Cardiac septum (tissue), 1 donor: ENCODE data around the gene IRGC. TPM values are rescaled to one million over a fixed set of nuclear protein-coding genes. Genes with fewer than 3 reads are reported as not detected.

ENCODE experiments used
- DNase-seq: peaks from one replicate; pipeline ENCODE4 v3.0.0-alpha.2; 2020; ENCODE audit warnings: low spot score
- intact Hi-C: fragments of 100-400 bp; cut with DNase I; formaldehyde crosslinking; loops from one replicate; pipeline ENCODE4 v1.14.0; 2022
- total RNA-seq: library from RNA; stranded (reverse); fragmentation: NEBNext Ultra II Directional; extraction: Animal tissue kit (Norgen Biotek cat#: 25700); gene quantifications from one replicate; pipeline ENCODE4 v1.2.1, GENCODE V29; 2021
- donor health status: DM: no; HTN: no; CAD: no.

Gene IRGC
- total RNA-seq, 1 donor from 2014 or later = not detected

GRCh38 chr19:43769256-43769655, 53.4 kb downstream of the IRGC start:
- no peak for DNase-seq
- intact Hi-C loops = no loop called here

Other genes with a start within 250 kb of the IRGC start
- 7.3 TPM for gene PHLDB3, start 211.3 kb upstream of the IRGC start, total RNA-seq
- gene ETHE1, start 188.9 kb upstream of the IRGC start, total RNA-seq = 12.2 TPM
- gene ZNF575, start 182.9 kb upstream of the IRGC start, total RNA-seq = 1.7 TPM
- 17.9 TPM for gene XRCC1, start 140.5 kb upstream of the IRGC start, total RNA-seq
- 1.7 TPM for gene PINLYP, start 140.3 kb upstream of the IRGC start, total RNA-seq
- 30.2 TPM for gene IRGQ, start 119.9 kb upstream of the IRGC start, total RNA-seq
- gene ZNF576, start 119.5 kb upstream of the IRGC start, total RNA-seq = 11.5 TPM
- gene SRRM5, start 104.0 kb upstream of the IRGC start, total RNA-seq = 0.38 TPM
- gene ZNF428, start 96.4 kb upstream of the IRGC start, total RNA-seq = 35.6 TPM
- gene CADM4, start 76.2 kb upstream of the IRGC start, total RNA-seq = 5.7 TPM
- gene PLAUR, start 45.9 kb upstream of the IRGC start, total RNA-seq = 6.2 TPM
- 17.2 TPM for gene SMG9, start 38.9 kb downstream of the IRGC start, total RNA-seq
- gene KCNN4, start 64.9 kb downstream of the IRGC start, total RNA-seq = 0.43 TPM
- gene LYPD5, start 86.4 kb downstream of the IRGC start, total RNA-seq = 1.3 TPM
- gene ZNF283, start 111.2 kb downstream of the IRGC start, total RNA-seq = 15.2 TPM
- gene ZNF404, start 167.9 kb downstream of the IRGC start, total RNA-seq = 8.4 TPM
- gene ZNF45, start 219.2 kb downstream of the IRGC start, total RNA-seq = 7.0 TPM
- 4.7 TPM for gene ZNF221, start 235.2 kb downstream of the IRGC start, total RNA-seq